ENCODE measurements around the gene ADAMTS2. TPM values are rescaled to one million over a fixed set of nuclear protein-coding genes. Genes with fewer than 3 reads are reported as not detected.
A peak's percentile ranks its signal among the peaks of the same experiment; 100 is the strongest.

The ADAMTS2 gene
- total and polyA plus RNA-seq, 3 donors from 2014 or later: 10.9 to 19.8 (median 13.6) TPM

GRCh38 chr5:179168664-179169063 lies 176.6 kb downstream of the ADAMTS2 start:
- Histone ChIP-seq H3K4me1 (peaks cover 18% of the 10 kb centered on the region), H3K9me3 (no peaks in the 10 kb centered on the region), H3K36me3 (ENCODE audit: low read depth, missing control alignments) (no peaks in the 10 kb centered on the region), H3K27me3 (no peaks in the 10 kb centered on the region), H3K27ac (no peak overlapping the region), H3K4me3 (no peak overlapping the region)
- 62 to 67% methylated on average over 6 of the region's 6 CpGs for WGBS, 2 donors
- DNase-seq: no peak
- intact Hi-C loops (cut with DNase I; ENCODE audit: low total_unique reads): loop anchor here (5.0 kb wide), 1 partner anchor 329 kb away; no protein-coding TSS in a partner anchor
- no peak for TF ChIP-seq CTCF (IDR thresholded peaks at IDR 0.05)
- TF ChIP-seq POLR2A (IDR thresholded peaks at IDR 0.05): no peak

DNA sequence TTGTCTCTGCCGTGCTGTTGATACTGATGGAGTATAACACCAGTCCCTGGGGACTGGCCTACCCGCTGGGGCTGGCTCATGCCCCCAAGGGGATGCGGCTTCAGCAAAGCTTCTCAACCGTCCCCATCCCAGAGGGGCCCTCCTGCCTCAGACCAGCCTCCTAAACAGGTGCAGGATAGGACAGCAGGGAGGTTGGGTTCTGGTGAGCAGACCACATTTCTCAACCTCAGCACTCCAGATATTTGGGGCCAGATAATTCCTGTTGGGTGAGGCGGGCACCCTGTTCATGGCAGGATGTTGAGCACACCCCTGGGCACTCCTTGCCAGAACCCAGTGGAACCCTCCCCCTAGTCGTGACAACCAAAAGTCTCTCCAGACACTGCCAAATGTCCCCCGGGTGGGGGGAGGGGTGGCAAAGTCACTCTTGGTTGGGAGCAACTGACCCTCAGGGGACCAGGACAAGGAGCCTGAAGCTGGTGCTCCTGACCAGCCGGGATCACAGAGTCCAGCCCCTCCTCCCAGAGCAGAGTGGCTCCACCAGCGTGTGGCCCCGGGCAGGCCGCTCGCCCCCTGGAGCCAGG lies 177.3 kb downstream of the ADAMTS2 start:
- Histone ChIP-seq H3K4me3 (no peak overlapping the region), H3K4me1 (peaks cover 18% of the 10 kb centered on the region), H3K27ac (no peak overlapping the region), H3K36me3 (ENCODE audit: low read depth, missing control alignments) (no peaks in the 10 kb centered on the region), H3K27me3 (no peaks in the 10 kb centered on the region), H3K9me3 (no peaks in the 10 kb centered on the region)
- DNase-seq: no peak
- WGBS, 2 donors: 79 to 88% methylated on average over 9 to 12 of the region's 12 CpGs
- TF ChIP-seq POLR2A (IDR thresholded peaks at IDR 0.05): no peak
- no peak for TF ChIP-seq CTCF (IDR thresholded peaks at IDR 0.05)
- intact Hi-C loops (cut with DNase I; ENCODE audit: low total_unique reads): loop anchor here (5.0 kb wide), 1 partner anchor 329 kb away; no protein-coding TSS in a partner anchor

GRCh38 chr5:179166886-179167841 lies 178.1 kb downstream of the ADAMTS2 start:
- H3K9me3 ChIP-seq: no peaks in the 10 kb centered on the region
- H3K36me3 ChIP-seq (ENCODE audit: low read depth, missing control alignments): no peaks in the 10 kb centered on the region
- DNase-seq: peak; percentile 79
- peaks cover 18% of the 10 kb centered on the region for H3K4me1 ChIP-seq
- H3K27me3 ChIP-seq: no peaks in the 10 kb centered on the region
- H3K4me3 ChIP-seq: peak overlapping the region; percentile 20 to 44
- WGBS, 2 donors: 12 to 23% methylated on average over 20 to 66 of the region's 67 CpGs
- intact Hi-C loops (cut with DNase I; ENCODE audit: low total_unique reads): loop anchor here (5.0 kb wide), 1 partner anchor 330 kb away; no protein-coding TSS in a partner anchor
- TF ChIP-seq POLR2A (IDR thresholded peaks at IDR 0.05) (no peak), CTCF (IDR thresholded peaks at IDR 0.05) (peak; percentile 96 to 97 (median 96))
- H3K27ac ChIP-seq: no peak overlapping the region

GRCh38 chr5:179166171-179166885 lies 178.9 kb downstream of the ADAMTS2 start:
- no peak overlapping the region for H3K27ac ChIP-seq
- WGBS, 2 donors: 73 to 74% methylated on average over 18 to 22 of the region's 22 CpGs
- H3K9me3 ChIP-seq: no peaks in the 10 kb centered on the region
- intact Hi-C loops (cut with DNase I; ENCODE audit: low total_unique reads): loop anchor here (5.0 kb wide), 1 partner anchor 331 kb away; no protein-coding TSS in a partner anchor
- peak overlapping the region; percentile 20 to 44 for H3K4me3 ChIP-seq
- no peaks in the 10 kb centered on the region for H3K27me3 ChIP-seq
- H3K4me1 ChIP-seq: peaks cover 18% of the 10 kb centered on the region
- no peak for TF ChIP-seq POLR2A (IDR thresholded peaks at IDR 0.05)
- no peak for TF ChIP-seq CTCF (IDR thresholded peaks at IDR 0.05)
- H3K36me3 ChIP-seq (ENCODE audit: low read depth, missing control alignments): no peaks in the 10 kb centered on the region
- no peak for DNase-seq
